ENCODE data around the gene ACSF3. TPM values are rescaled to one million over a fixed set of nuclear protein-coding genes. Genes with fewer than 3 reads are reported as not detected.

The ACSF3 gene
- total and polyA plus RNA-seq, 7 donors, result 13.4 to 26.5 (median 16.2) TPM

DNA sequence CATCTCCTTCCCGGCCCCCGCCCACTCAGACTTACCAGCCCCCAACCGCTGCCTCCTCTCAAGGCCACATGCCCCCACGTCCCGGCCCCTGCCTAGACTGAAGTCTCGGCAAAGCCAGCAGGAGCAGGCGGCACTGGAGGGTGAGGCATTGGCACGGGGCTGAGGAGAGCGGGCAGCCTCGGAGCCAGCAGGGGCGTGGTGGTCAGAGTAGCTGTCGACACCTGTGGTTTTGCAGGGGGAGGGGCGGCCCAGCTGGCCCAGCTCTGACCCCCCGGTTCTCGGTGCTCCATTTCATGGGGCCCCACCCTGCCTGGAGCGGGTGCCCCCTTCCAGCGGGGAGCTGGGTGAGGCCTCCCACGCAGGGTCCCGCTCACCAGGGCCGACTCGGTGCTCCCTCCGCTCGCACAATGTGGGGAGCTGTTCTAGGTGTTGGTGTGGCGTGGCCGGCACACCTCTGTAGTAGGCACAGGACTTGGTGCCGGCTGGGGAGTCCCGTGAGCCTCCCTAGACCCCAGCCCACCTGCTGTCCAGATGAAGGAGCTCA lies 82.6 kb downstream of the ACSF3 start:
- 45 to 57% (median 52%) methylated on average over 26 to 27 of the region's 27 CpGs for WGBS, 3 donors
- H3K36me3 ChIP-seq (ENCODE audit: insufficient read depth in 1 of 2, low read depth in 1 of 2), result peaks cover 0 to 20% of the 10 kb centered on the region in 2 donors
- intact Hi-C loops (cut with DNase I), result no loop called here
- no peaks in the 10 kb centered on the region for H3K9me3 ChIP-seq
- no peak for DNase-seq
- TF ChIP-seq, protein P1, sequence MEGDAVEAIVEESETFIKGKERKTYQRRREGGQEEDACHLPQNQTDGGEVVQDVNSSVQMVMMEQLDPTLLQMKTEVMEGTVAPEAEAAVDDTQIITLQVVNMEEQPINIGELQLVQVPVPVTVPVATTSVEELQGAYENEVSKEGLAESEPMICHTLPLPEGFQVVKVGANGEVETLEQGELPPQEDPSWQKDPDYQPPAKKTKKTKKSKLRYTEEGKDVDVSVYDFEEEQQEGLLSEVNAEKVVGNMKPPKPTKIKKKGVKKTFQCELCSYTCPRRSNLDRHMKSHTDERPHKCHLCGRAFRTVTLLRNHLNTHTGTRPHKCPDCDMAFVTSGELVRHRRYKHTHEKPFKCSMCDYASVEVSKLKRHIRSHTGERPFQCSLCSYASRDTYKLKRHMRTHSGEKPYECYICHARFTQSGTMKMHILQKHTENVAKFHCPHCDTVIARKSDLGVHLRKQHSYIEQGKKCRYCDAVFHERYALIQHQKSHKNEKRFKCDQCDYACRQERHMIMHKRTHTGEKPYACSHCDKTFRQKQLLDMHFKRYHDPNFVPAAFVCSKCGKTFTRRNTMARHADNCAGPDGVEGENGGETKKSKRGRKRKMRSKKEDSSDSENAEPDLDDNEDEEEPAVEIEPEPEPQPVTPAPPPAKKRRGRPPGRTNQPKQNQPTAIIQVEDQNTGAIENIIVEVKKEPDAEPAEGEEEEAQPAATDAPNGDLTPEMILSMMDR (IDR thresholded peaks at IDR 0.05), result no peak
- peak overlapping the region; percentile 87 for H3K4me3 ChIP-seq
- H3K27ac ChIP-seq, result peak overlapping the region; percentile 95
- peaks cover 39% of the 10 kb centered on the region for H3K4me1 ChIP-seq
- ATAC-seq, result peak in 3 of 4 donors; percentile 6 to 40 (median 10)
- no peaks in the 10 kb centered on the region for H3K27me3 ChIP-seq (ENCODE audit: insufficient read depth in 3 of 3, low read length in 2 of 3)

DNA sequence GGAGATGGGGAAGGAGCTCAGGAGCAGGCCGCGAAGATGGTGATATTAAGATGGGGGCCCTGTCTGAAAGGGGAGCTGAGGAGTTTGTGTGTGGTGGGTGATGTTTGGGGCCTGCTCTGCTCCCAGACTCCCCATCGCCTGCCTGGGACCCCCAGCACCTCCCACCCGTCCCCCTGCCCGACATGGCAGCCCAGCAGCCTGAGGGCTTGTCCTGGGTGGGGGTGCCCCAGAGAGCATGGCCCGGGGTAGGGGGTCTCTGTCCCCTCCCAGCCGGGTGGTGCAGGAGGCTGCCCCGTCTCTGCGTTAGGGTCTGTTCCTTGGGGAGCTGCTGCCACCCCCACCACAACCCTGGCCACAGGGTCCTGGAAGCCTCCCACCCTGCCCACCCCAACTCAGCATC lies 83.1 kb downstream of the ACSF3 start:
- intact Hi-C loops (cut with DNase I), result no loop called here
- TF ChIP-seq, protein P1 (IDR thresholded peaks at IDR 0.05), result no peak
- H3K4me3 ChIP-seq, result no peak overlapping the region
- peak overlapping the region; percentile 95 for H3K27ac ChIP-seq
- peaks cover 0 to 25% of the 10 kb centered on the region in 2 donors for H3K36me3 ChIP-seq (ENCODE audit: insufficient read depth in 1 of 2, low read depth in 1 of 2)
- peaks cover 39% of the 10 kb centered on the region for H3K4me1 ChIP-seq
- no peak for DNase-seq
- ATAC-seq, result no peak
- no peaks in the 10 kb centered on the region for H3K27me3 ChIP-seq (ENCODE audit: insufficient read depth in 3 of 3, low read length in 2 of 3)
- no peaks in the 10 kb centered on the region for H3K9me3 ChIP-seq
- WGBS, 3 donors, result 84 to 88% (median 85%) methylated on average over 5 to 9 of the region's 9 CpGs

DNA sequence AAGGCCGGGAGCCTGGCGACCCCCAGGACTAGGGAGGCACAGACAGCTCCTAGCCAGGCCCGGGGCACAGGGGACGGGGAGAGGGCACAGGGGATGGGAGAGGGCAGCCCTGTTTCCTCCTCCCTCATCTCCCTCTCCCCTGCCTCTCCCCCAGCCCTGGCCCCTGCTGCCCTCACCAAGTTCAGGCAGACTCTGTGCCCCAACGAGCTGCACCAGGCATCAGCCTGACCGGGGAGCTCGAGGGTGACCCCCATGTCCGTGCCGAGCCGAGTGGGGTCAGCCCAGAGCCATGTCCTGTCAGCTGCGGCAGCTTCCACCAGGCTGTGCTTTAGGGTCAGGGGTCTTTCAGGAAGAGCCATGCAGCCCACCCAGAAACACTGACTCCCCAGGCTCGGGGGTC lies 83.8 kb downstream of the ACSF3 start:
- Histone ChIP-seq H3K4me1 (peaks cover 39% of the 10 kb centered on the region), H3K9me3 (no peaks in the 10 kb centered on the region), H3K4me3 (no peak overlapping the region), H3K36me3 (ENCODE audit: insufficient read depth in 1 of 2, low read depth in 1 of 2) (peaks cover 0 to 27% of the 10 kb centered on the region in 2 donors), H3K27me3 (ENCODE audit: insufficient read depth in 3 of 3, low read length in 2 of 3) (no peaks in the 10 kb centered on the region), H3K27ac (no peak overlapping the region)
- intact Hi-C loops (cut with DNase I), result no loop called here
- 78 to 79% (median 79%) methylated on average over 12 of the region's 12 CpGs for WGBS, 3 donors
- ATAC-seq (no peak), DNase-seq (no peak)
- TF ChIP-seq, protein P1 (IDR thresholded peaks at IDR 0.05), result no peak

DNA sequence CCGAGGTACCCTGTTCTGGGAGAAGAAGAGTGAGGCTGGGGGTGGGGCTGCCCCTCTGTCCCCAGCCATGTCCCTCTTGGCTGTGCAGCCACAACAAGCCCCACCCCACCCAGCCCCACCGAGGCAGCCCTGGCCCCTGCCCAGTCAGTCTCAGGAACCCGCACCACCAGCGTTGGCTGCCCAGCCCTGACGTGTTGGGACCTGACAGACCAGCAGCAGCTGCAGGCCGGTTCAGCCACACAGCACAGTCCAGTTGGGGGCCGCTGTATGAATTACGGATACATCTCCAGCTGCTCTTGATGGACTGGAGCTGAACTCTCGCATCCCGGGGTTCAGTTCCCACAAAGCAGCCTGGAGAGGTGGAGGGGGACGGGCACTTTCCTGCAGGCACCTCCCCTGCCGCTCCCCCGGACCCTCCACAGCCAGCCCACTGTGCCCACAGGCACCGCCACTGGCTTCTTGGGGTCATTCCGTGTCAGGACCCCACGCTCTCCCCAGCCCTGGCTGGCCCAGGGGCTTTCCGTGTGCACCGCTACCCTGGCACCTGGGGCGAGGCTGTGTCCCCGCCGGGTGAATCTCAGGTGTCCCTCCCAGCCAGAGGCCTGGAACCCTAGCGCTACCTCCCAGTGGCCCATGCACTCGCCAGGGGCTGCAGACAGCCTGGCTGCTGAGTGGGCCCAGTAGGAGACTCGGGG lies 84.9 kb downstream of the ACSF3 start:
- Histone ChIP-seq H3K4me3 (no peak overlapping the region), H3K27ac (no peak overlapping the region), H3K27me3 (ENCODE audit: insufficient read depth in 3 of 3, low read length in 2 of 3) (no peaks in the 10 kb centered on the region), H3K4me1 (peaks cover 28% of the 10 kb centered on the region), H3K36me3 (ENCODE audit: insufficient read depth in 1 of 2, low read depth in 1 of 2) (peaks cover 0 to 38% of the 10 kb centered on the region in 2 donors), H3K9me3 (no peaks in the 10 kb centered on the region)
- DNase-seq, result no peak
- TF ChIP-seq, protein P1 (IDR thresholded peaks at IDR 0.05), result no peak
- no peak for ATAC-seq
- intact Hi-C loops (cut with DNase I), result no loop called here
- 72 to 76% (median 75%) methylated on average over 21 to 24 of the region's 24 CpGs for WGBS, 3 donors
